Activated CD4-positive, alpha-beta T cell treated with anti-CD3 and anti-CD28 coated beads, Interleukin-2, amount 10 ng/mL, durations not matched to agents 24 days and 14 days (primary cell): ENCODE measurements around the gene MTMR12. TPM values are rescaled to one million over a fixed set of nuclear protein-coding genes. Genes with fewer than 3 reads are reported as not detected.

Experiments
- DNase-seq: peaks from one replicate; pipeline ENCODE4 v3.0.0; 2022
- H3K27ac Mint-ChIP-seq: one replicate; pipeline ENCODE4 v1.8.0; 2022; ENCODE audit warnings: mild to moderate bottlenecking, mixed read lengths
- H3K27me3 Mint-ChIP-seq: one replicate; pipeline ENCODE4 v1.8.0; 2022; ENCODE audit warnings: mixed read lengths
- H3K36me3 Mint-ChIP-seq: one replicate; pipeline ENCODE4 v1.8.0; 2022; ENCODE audit warnings: low read depth, mild to moderate bottlenecking, mixed read lengths
- H3K4me1 Mint-ChIP-seq: one replicate; pipeline ENCODE4 v1.8.0; 2021; ENCODE audit warnings: mixed read lengths
- H3K4me3 Mint-ChIP-seq: one replicate; pipeline ENCODE4 v1.8.0; 2022; ENCODE audit warnings: mild to moderate bottlenecking, moderate library complexity, mixed read lengths
- H3K9me3 Mint-ChIP-seq: one replicate; pipeline ENCODE4 v1.8.0; 2021; ENCODE audit warnings: mixed read lengths
- intact Hi-C: fragments of 100-400 bp; cut with micrococcal nuclease; formaldehyde crosslinking; loops from one replicate; pipeline ENCODE4 v1.15.1; 2023
- total RNA-seq: library from RNA; stranded (reverse); gene quantifications from 2 replicates; pipeline ENCODE4 v1.2.3, GENCODE V29; 2022

MTMR12 gene
- total RNA-seq, 1 donor from 2014 or later: 26.5 TPM

DNA sequence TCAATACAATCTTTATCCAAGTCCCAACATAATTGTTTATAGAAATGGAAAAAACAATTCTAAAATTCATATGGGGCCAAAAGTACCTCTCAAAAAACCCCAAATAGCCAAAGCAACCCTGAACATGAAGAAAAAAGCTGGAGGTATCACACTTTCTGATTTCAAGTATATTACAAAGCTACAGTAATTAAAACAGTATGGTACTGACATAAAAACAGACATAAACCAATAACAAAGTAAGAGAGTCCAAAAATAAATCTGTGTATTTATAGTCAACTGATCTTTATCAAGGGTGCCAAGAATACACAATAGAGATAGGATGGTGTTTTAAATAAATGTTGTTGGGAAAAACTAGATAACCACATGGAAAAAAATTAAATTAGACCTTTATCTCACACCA is 125.1 kb downstream of the MTMR12 start:
- Mint-ChIP-seq H3K27ac (no peak overlapping the region), H3K27me3 (peaks cover 3% of the 10 kb centered on the region), H3K9me3 (peaks cover 7% of the 10 kb centered on the region), H3K4me3 (no peak overlapping the region), H3K4me1 (peaks cover 2% of the 10 kb centered on the region), H3K36me3 (no peaks in the 10 kb centered on the region)
- intact Hi-C loops: no loop called here
- no peak for DNase-seq

DNA sequence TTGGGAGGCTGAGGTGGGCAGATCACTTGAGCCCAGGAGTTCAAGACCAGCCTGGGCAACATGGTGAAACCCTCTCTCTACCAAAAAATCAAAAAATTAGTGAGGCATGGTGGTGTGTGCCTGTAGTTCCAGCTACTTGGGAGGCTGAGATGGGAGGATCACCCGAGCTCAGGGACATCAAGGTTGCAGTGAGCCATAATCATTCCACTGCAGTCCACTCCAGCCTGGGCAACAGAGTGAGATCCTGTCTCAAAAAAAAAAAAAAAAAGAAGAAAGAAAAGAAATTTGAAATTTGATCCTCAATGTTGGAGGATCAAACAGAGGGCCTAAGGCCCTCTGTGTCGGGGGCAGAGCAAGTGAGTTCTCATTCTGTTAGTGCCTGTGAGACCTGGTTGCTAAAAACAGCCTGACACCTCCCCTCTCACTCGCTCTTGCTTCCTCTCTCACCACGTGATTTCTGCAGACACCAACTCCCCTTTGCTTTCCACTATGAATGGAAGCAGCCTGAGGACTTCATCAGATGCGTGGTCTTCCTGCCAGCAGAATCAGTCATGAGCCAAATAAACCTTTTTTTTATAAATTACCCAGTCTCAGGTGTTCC is 130.2 kb downstream of the MTMR12 start:
- Mint-ChIP-seq H3K27me3 (no peaks in the 10 kb centered on the region), H3K4me3 (no peak overlapping the region), H3K9me3 (peaks cover 4% of the 10 kb centered on the region), H3K27ac (no peak overlapping the region), H3K36me3 (no peaks in the 10 kb centered on the region), H3K4me1 (peaks cover 4% of the 10 kb centered on the region)
- DNase-seq: no peak
- intact Hi-C loops: no loop called here

Other genes with a start within 250 kb of the MTMR12 start
- 85.4 and 92.7 TPM in 2 replicates for gene GOLPH3, start 138.6 kb downstream of the MTMR12 start, total RNA-seq
- gene ZFR, start 131.8 kb upstream of the MTMR12 start, total RNA-seq: 68.1 and 70.4 TPM in 2 replicates